HEK293 (cell line): Measurements from ENCODE around the gene BTBD17.

Experiments used
- CTCF ChIA-PET: fragments of 350-600 bp; formaldehyde crosslinking; extraction: SDS; loops from one replicate; lab custom pipeline; 2021; ENCODE audit warnings: antibody characterized with exemption; lab: Yijun Ruan, JAX
- POLR2A ChIA-PET: fragments of 300-600 bp; formaldehyde crosslinking; extraction: SDS; loops from one replicate; lab custom pipeline; 2020; ENCODE audit warnings: antibody characterized with exemption, inconsistent platforms; lab: Yijun Ruan, JAX
- H3K27ac ChIP-seq: fragments of 200-500 bp; sonication (Bioruptor generic); 2 replicates; pipeline ENCODE4 v1.5.1; 2014; ENCODE audit warnings: low read depth, low read length, control low read depth, inconsistent platforms; ENCODE audit errors: extremely low read depth
- H3K36me3 ChIP-seq, 2 experiments: fragments of 200-500 bp in 1 of 2; sonication (Bioruptor generic) in 1 of 2; 1 replicate in 1 of 2; 2 replicates in 1 of 2; pipeline ENCODE4 v1.5.1; 2014 to 2017; ENCODE audit warnings: inconsistent platforms in 2 of 2, low read length in 2 of 2; ENCODE audit not compliant: control insufficient read depth in 2 of 2, insufficient read depth in 1 of 2
- H3K4me1 ChIP-seq: fragments of 200-500 bp; sonication (Bioruptor generic); 2 replicates; pipeline ENCODE4 v1.5.1; 2014; ENCODE audit warnings: mild to moderate bottlenecking, low read length, inconsistent platforms; ENCODE audit not compliant: control insufficient read depth, insufficient read depth
- H3K4me3 ChIP-seq: 2 replicates; pipeline ENCODE4 v1.5.1; 2011; ENCODE audit warnings: low read depth, mild to moderate bottlenecking, control low read depth, low read length, moderate library complexity
- H3K9me3 ChIP-seq: fragments of 200-500 bp; sonication (Bioruptor generic); 2 replicates; pipeline ENCODE4 v1.5.1; 2014; ENCODE audit warnings: low read depth, low read length, inconsistent platforms; ENCODE audit not compliant: control insufficient read depth, insufficient read depth
- GLIS2 ChIP-seq: fragments of 450-650 bp; formaldehyde crosslinking; IDR thresholded peaks from 2 replicates; pipeline ENCODE4 v1.5.1; 2016; ENCODE audit warnings: missing biosample characterization, missing genetic modification characterization
- KLF1 ChIP-seq: fragments of 450-650 bp; formaldehyde crosslinking; IDR thresholded peaks from 2 replicates; pipeline ENCODE4 v1.5.1; 2016; ENCODE audit warnings: missing biosample characterization, missing genetic modification characterization
- ZBTB17 ChIP-seq: fragments of 450-650 bp; formaldehyde crosslinking; IDR thresholded peaks from 2 replicates; pipeline ENCODE4 v1.5.1; 2016; ENCODE audit warnings: missing biosample characterization, missing genetic modification characterization
- ZBTB20 ChIP-seq: fragments of 450-650 bp; formaldehyde crosslinking; IDR thresholded peaks from 2 replicates; pipeline ENCODE4 v1.5.1; 2016; ENCODE audit warnings: missing biosample characterization, missing genetic modification characterization
- ZBTB21 ChIP-seq: fragments of 450-650 bp; formaldehyde crosslinking; IDR thresholded peaks from 2 replicates; pipeline ENCODE4 v1.5.1; 2017; ENCODE audit warnings: missing biosample characterization, missing genetic modification characterization
- ZNF138 ChIP-seq: fragments of 450-650 bp; formaldehyde crosslinking; IDR thresholded peaks from 2 replicates; pipeline ENCODE4 v1.5.1; 2016; ENCODE audit warnings: missing biosample characterization, missing genetic modification characterization, borderline replicate concordance
- ZNF155 ChIP-seq: fragments of 450-650 bp; formaldehyde crosslinking; IDR thresholded peaks from 2 replicates; pipeline ENCODE4 v1.5.1; 2016; ENCODE audit warnings: missing biosample characterization, missing genetic modification characterization
- ZNF501 ChIP-seq: fragments of 450-650 bp; formaldehyde crosslinking; IDR thresholded peaks from 2 replicates; pipeline ENCODE4 v1.5.1; 2016; ENCODE audit warnings: missing biosample characterization, missing genetic modification characterization
- ZNF529 ChIP-seq: fragments of 450-650 bp; formaldehyde crosslinking; IDR thresholded peaks from 2 replicates; pipeline ENCODE4 v1.5.1; 2017; ENCODE audit warnings: missing genetic modification characterization, missing biosample characterization; ENCODE audit not compliant: insufficient replicate concordance
- ZNF654 ChIP-seq: fragments of 450-650 bp; formaldehyde crosslinking; IDR thresholded peaks from 2 replicates; pipeline ENCODE4 v1.5.1; 2016; ENCODE audit warnings: low read depth, missing biosample characterization, missing genetic modification characterization
- ZNF837 ChIP-seq: fragments of 450-650 bp; formaldehyde crosslinking; IDR thresholded peaks from 2 replicates; pipeline ENCODE4 v1.5.1; 2016; ENCODE audit warnings: missing biosample characterization, missing genetic modification characterization
- TF ChIP-seq, protein P1 (sequence below): fragments of 450-650 bp; formaldehyde crosslinking; conservative IDR thresholded peaks from 2 replicates; pipeline ENCODE4 v1.5.1; 2016; ENCODE audit warnings: low read depth, missing biosample characterization, missing genetic modification characterization
- TF ChIP-seq, protein P2 (sequence below): fragments of 450-650 bp; formaldehyde crosslinking; IDR thresholded peaks from 2 replicates; pipeline ENCODE4 v1.5.1; 2016; ENCODE audit warnings: missing biosample characterization, missing genetic modification characterization
- TF ChIP-seq, protein P3 (sequence below): fragments of 450-650 bp; formaldehyde crosslinking; conservative IDR thresholded peaks from 2 replicates; pipeline ENCODE4 v1.5.1; 2016; ENCODE audit warnings: low read depth, missing biosample characterization, missing genetic modification characterization
- TF ChIP-seq, protein P4 (sequence below): fragments of 450-650 bp; formaldehyde crosslinking; IDR thresholded peaks from 2 replicates; pipeline ENCODE4 v1.5.1; 2016; ENCODE audit warnings: missing biosample characterization, missing genetic modification characterization
- TF ChIP-seq, protein P5 (sequence below): fragments of 450-650 bp; formaldehyde crosslinking; IDR thresholded peaks from 2 replicates; pipeline ENCODE4 v1.5.1; 2016; ENCODE audit warnings: missing biosample characterization, missing genetic modification characterization

The BTBD17 gene

DNA sequence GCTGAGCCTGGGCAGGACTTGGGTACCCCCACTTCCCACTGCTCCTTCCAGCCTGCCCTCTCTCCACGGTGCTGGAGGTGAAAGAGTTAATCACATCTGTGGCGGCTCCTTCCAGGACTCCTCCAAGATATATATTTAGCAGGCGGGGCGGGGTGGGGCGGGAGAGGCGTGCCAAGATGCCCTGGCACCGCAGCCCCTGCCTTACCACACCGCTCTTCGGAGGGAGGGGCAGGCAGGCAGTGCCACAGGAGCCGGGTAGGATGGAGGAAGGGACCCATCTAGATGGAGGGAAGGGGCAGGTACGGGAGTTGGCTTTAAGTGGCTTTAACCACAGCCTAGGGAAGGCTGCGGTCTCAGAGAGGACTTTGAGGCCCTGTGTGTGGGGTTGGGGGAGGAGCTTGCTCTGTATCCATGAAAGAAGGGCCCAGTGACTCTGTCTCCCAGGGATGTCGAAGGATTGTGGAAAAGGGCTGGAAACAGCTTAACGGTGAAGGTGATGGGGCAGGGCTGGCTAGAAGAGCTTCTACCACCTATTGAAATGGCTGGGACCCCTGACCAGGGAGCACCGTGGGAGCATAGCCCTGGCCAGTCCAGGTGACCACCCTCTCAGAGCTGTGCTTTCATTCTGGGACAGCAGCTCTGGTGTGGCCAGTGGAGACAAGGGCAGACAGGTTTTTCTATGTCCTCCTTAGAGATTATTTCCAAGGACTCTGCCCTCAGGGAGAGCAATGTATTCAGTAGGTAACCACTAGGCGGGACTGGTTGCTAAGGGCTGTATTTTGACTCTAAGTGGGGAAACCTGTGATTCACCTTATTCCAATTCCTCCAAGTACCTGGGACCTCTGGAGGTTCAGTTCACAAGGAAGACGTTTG, 18.7 kb upstream of the BTBD17 start:
- no peaks in the 10 kb centered on the region for H3K36me3 ChIP-seq
- no peak overlapping the region for H3K4me3 ChIP-seq
- ChIA-PET CTCF (interaction anchor here (0.6 to 15.0 kb wide), 19 partner anchors 8 to 156 kb away, joined by 3 to 453 read pairs (median 9); partner anchors contain the start of genes BTBD17 and GPR142), POLR2A (interaction anchor here (0.9 to 2.2 kb wide), 2 partner anchors 50 to 74 kb away, joined by 3 to 16 read pairs; no protein-coding TSS in a partner anchor)
- no peak overlapping the region for H3K27ac ChIP-seq
- no peak for TF ChIP-seq ZNF501 (tag by site-specific recombination)
- peak; percentile 78 for TF ChIP-seq KLF1 (tag by site-specific recombination)
- 0 out of 2 replicates have a peak, but pooled peaks have one; percentile 20 for TF ChIP-seq ZBTB20 (tag by site-specific recombination)
- TF ChIP-seq ZNF138 (tag by site-specific recombination), result no peak
- TF ChIP-seq, protein P1, sequence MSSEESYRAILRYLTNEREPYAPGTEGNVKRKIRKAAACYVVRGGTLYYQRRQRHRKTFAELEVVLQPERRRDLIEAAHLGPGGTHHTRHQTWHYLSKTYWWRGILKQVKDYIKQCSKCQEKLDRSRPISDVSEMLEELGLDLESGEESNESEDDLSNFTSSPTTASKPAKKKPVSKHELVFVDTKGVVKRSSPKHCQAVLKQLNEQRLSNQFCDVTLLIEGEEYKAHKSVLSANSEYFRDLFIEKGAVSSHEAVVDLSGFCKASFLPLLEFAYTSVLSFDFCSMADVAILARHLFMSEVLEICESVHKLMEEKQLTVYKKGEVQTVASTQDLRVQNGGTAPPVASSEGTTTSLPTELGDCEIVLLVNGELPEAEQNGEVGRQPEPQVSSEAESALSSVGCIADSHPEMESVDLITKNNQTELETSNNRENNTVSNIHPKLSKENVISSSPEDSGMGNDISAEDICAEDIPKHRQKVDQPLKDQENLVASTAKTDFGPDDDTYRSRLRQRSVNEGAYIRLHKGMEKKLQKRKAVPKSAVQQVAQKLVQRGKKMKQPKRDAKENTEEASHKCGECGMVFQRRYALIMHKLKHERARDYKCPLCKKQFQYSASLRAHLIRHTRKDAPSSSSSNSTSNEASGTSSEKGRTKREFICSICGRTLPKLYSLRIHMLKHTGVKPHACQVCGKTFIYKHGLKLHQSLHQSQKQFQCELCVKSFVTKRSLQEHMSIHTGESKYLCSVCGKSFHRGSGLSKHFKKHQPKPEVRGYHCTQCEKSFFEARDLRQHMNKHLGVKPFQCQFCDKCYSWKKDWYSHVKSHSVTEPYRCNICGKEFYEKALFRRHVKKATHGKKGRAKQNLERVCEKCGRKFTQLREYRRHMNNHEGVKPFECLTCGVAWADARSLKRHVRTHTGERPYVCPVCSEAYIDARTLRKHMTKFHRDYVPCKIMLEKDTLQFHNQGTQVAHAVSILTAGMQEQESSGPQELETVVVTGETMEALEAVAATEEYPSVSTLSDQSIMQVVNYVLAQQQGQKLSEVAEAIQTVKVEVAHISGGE, result no peak
- TF ChIP-seq GLIS2 (tag by site-specific recombination), result 0 out of 2 replicates have a peak, but pooled peaks have one; percentile 32
- no peaks in the 10 kb centered on the region for H3K9me3 ChIP-seq
- H3K4me1 ChIP-seq, result peaks cover 6% of the 10 kb centered on the region

DNA sequence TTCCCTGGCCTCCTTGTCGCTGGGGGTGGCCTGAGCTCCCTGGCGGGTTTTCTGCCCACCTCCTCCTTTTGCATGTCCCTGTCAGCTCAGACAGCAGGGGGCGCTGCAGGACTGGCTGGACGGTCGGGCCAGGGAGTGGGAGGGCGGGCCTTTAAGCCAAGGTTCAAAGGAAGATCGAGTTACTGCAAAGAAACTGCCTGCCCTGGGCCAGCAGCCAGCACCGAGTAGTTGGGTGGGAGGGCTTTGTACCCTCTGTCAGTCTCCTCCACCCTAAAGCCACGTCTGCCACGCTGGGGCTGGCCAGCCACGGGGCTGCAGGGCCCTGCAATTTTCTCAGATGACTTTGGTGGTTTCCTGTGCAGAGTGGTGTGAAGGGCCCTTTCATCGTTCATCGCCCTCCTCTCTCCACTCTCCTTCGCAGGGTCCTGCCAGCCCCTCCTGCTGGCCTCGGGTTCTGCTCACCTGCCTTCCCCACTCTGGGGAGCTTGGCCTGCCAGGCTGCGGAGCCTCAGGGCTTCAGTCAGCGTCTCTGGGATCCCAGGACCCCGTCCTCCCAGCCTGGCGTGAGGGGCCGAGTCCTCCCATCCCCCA, 17.9 kb upstream of the BTBD17 start:
- POLR2A ChIA-PET, result interaction anchor here (1.0 to 2.2 kb wide), 3 partner anchors 17 to 75 kb away, joined by 5 to 16 read pairs (median 5); no protein-coding TSS in a partner anchor
- H3K4me3 ChIP-seq, result no peak overlapping the region
- no peaks in the 10 kb centered on the region for H3K36me3 ChIP-seq
- CTCF ChIA-PET, result interaction anchor here (0.5 to 15.0 kb wide), 51 partner anchors 9 to 337 kb away, joined by 3 to 453 read pairs (median 5); partner anchors contain the start of genes BTBD17, CD300A, CD300C and GPR142
- peaks cover 6% of the 10 kb centered on the region for H3K4me1 ChIP-seq
- no peaks in the 10 kb centered on the region for H3K9me3 ChIP-seq
- H3K27ac ChIP-seq, result no peak overlapping the region
- TF ChIP-seq ZBTB21, result no peak
- no peak for TF ChIP-seq ZNF837 (tag by site-specific recombination)
- TF ChIP-seq, protein P2, sequence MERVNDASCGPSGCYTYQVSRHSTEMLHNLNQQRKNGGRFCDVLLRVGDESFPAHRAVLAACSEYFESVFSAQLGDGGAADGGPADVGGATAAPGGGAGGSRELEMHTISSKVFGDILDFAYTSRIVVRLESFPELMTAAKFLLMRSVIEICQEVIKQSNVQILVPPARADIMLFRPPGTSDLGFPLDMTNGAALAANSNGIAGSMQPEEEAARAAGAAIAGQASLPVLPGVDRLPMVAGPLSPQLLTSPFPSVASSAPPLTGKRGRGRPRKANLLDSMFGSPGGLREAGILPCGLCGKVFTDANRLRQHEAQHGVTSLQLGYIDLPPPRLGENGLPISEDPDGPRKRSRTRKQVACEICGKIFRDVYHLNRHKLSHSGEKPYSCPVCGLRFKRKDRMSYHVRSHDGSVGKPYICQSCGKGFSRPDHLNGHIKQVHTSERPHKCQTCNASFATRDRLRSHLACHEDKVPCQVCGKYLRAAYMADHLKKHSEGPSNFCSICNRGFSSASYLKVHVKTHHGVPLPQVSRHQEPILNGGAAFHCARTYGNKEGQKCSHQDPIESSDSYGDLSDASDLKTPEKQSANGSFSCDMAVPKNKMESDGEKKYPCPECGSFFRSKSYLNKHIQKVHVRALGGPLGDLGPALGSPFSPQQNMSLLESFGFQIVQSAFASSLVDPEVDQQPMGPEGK (tag by site-specific recombination), result peak; percentile 54
- TF ChIP-seq, protein P3, sequence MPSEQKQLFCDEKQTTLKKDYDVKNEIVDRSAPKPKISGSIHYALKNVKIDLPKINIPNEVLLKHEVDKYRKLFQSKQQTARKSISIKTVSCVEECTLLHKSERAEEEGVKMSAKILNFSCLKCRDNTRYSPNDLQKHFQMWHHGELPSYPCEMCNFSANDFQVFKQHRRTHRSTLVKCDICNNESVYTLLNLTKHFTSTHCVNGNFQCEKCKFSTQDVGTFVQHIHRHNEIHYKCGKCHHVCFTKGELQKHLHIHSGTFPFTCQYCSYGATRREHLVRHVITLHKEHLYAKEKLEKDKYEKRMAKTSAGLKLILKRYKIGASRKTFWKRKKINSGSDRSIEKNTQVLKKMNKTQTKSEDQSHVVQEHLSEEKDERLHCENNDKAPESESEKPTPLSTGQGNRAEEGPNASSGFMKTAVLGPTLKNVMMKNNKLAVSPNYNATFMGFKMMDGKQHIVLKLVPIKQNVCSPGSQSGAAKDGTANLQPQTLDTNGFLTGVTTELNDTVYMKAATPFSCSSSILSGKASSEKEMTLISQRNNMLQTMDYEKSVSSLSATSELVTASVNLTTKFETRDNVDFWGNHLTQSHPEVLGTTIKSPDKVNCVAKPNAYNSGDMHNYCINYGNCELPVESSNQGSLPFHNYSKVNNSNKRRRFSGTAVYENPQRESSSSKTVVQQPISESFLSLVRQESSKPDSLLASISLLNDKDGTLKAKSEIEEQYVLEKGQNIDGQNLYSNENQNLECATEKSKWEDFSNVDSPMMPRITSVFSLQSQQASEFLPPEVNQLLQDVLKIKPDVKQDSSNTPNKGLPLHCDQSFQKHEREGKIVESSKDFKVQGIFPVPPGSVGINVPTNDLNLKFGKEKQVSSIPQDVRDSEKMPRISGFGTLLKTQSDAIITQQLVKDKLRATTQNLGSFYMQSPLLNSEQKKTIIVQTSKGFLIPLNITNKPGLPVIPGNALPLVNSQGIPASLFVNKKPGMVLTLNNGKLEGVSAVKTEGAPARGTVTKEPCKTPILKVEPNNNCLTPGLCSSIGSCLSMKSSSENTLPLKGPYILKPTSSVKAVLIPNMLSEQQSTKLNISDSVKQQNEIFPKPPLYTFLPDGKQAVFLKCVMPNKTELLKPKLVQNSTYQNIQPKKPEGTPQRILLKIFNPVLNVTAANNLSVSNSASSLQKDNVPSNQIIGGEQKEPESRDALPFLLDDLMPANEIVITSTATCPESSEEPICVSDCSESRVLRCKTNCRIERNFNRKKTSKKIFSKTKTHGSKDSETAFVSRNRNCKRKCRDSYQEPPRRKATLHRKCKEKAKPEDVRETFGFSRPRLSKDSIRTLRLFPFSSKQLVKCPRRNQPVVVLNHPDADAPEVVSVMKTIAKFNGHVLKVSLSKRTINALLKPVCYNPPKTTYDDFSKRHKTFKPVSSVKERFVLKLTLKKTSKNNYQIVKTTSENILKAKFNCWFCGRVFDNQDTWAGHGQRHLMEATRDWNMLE (tag by site-specific recombination), result no peak; the same call in 1 of the 2 replicates
- TF ChIP-seq ZBTB17 (tag by site-specific recombination), result peak; percentile 31
- TF ChIP-seq, protein P4, sequence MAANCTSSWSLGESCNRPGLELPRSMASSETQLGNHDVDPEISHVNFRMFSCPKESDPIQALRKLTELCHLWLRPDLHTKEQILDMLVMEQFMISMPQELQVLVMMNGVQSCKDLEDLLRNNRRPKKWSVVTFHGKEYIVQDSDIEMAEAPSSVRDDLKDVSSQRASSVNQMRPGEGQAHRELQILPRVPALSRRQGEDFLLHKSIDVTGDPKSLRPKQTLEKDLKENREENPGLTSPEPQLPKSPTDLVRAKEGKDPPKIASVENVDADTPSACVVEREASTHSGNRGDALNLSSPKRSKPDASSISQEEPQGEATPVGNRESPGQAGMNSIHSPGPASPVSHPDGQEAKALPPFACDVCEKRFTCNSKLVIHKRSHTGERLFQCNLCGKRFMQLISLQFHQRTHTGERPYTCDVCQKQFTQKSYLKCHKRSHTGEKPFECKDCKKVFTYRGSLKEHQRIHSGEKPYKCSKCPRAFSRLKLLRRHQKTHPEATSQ (tag by site-specific recombination), result no peak
- TF ChIP-seq, protein P5, sequence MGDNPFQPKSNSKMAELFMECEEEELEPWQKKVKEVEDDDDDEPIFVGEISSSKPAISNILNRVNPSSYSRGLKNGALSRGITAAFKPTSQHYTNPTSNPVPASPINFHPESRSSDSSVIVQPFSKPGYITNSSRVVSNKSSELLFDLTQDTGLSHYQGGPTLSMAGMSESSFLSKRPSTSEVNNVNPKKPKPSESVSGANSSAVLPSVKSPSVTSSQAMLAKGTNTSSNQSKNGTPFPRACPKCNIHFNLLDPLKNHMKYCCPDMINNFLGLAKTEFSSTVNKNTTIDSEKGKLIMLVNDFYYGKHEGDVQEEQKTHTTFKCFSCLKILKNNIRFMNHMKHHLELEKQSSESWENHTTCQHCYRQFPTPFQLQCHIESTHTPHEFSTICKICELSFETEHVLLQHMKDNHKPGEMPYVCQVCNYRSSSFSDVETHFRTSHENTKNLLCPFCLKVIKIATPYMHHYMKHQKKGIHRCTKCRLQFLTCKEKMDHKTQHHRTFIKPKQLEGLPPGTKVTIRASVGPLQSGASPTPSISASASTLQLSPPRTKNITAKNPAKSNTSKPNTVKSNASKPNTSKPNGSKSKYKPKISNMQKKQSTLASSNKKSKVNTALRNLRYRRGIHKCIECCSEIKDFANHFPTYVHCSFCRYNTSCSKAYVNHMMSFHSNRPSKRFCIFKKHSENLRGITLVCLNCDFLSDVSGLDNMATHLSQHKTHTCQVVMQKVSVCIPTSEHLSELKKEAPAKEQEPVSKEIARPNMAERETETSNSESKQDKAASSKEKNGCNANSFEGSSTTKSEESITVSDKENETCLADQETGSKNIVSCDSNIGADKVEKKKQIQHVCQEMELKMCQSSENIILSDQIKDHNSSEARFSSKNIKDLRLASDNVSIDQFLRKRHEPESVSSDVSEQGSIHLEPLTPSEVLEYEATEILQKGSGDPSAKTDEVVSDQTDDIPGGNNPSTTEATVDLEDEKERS (tag by site-specific recombination), result no peak
- TF ChIP-seq ZNF654 (tag by site-specific recombination), result peak; percentile 90
- TF ChIP-seq ZNF529 (tag by site-specific recombination), result no peak
- no peak for TF ChIP-seq ZNF155 (tag by site-specific recombination)
